Pulmonary artery endothelial cell (primary cell): ENCODE data around the gene NTRK3. TPM values are rescaled to one million over a fixed set of nuclear protein-coding genes. Genes with fewer than 3 reads are reported as not detected.
"Not testable (repeated sequence)": the region's sequence is repeated elsewhere in the genome, so short reads cannot be mapped to it uniquely, and the experiment has no call there.

ENCODE experiments used
- DNase-seq: peaks from one replicate; pipeline ENCODE4 v3.0.0-alpha.2; 2011; ENCODE audit warnings: low read depth, low spot score
- total RNA-seq: library from RNA; depleted of rRNA; stranded (reverse); fragments of >200 nt; gene quantifications from 2 replicates; pipeline ENCODE4 v1.2.3, GENCODE V29; 2014

NTRK3 gene
- total RNA-seq, 1 donor from 2014 or later: not detected

- no peak for DNase-seq
Measured at GRCh38 chr15:87896936-87897335, 359.6 kb downstream of the NTRK3 start.

DNA sequence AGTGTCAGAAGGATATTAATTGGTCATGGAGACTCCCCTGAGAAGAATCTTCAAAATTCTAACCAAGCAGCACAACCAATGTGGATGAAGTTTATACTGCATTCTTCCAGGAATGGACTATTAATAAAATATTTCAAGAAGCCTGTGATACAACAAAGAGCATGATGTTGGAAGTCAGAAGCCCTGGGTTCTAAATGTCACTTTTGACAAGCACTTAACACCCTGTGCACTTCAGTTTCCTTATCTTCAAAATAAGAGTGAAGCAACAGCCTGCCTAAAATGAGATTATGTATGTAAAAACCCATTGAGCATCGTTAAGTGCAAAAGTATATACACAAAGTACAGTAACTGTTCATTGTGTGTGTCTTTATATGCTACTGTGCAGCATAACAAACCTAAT is 369.4 kb downstream of the NTRK3 start:
- DNase-seq: no peak

DNA sequence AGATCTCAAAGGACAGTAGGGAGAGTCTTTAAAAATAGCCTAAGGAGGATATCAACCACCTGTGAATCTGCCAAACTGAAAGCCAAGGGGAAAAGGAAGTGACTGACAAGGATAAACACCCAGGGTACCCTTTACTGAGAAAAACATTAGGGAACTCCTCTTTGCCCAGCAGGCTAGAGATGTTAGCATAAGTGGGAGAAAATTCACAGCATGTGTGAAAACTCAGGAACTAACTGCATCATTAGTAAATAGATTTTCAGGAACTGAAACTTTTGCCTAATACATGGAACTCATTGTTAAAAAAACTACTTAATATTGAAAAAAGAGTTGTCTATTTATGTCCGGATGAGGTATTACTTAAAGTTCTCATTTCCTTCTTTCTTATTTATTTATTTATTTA is 375.5 kb downstream of the NTRK3 start:
- DNase-seq: no peak

- no peak for DNase-seq
Measured at GRCh38 chr15:87877822-87878542, 378.6 kb downstream of the NTRK3 start.

GRCh38 chr15:87877114-87877810 is 379.3 kb downstream of the NTRK3 start:
- DNase-seq: no peak

DNA sequence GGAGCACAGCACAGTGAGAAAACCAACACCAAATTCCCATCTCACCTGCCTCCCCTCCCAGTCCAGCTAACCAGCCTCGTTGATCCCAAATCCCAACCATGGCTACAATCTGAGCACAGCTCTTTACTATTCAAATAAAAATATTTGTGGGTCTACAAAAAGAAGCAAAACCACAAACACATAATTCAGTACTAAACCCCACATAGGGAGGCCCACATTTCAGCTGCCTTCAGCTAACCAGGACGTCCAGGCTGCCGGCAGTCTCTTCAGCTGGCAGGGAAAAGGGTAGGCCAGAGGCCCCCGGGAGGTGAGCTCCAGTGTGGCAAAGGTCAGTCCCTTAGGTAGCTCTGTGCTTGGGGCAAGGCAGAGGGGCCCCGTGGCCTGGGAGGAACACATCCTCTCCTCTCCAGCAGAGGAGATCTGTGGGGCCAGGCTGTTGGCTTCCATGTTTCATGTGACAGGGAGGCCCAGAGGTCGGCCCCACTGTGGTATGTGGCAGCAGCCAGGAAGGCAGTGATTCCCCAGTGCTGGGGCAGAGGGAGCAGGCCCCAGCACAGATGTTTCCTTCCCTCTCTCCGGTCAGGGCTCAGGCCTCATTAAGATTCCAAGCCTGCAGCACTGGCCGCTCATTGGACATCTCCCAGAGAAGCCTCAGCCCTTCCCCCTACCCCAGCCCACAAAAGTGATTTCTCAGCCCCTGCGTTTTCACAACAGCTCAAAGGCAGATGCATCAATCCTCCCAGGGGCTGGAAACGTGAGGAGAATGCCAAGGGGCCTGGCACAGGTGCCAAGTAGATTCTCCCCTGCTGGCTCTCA is 381.4 kb downstream of the NTRK3 start:
- no peak for DNase-seq

GRCh38 chr15:87873516-87873915 is 383.0 kb downstream of the NTRK3 start:
- DNase-seq: no peak

- no peak for DNase-seq
Measured at GRCh38 chr15:87871731-87872320, 384.7 kb downstream of the NTRK3 start.

GRCh38 chr15:87871258-87871681 is 385.3 kb downstream of the NTRK3 start:
- no peak for DNase-seq

DNA sequence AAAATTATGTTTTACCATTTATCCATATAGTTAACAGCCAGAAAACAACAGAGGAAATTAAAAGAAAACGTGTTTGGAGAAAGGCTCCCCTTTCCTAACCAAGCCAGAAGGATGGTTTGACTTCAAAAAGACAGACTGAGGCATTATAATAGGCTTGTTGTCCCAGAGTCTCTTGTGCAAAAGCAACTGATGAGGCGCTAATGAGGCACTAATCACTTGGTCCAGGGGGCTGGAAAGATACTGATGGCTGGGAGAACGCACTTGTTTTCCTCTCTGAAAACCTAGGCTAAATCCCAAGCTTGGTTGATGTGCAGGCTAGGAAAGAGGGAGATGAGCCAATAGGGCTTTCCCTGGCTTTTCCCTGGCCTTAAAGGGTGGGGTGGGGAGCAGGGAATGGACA is 389.6 kb downstream of the NTRK3 start:
- DNase-seq: no peak

DNA sequence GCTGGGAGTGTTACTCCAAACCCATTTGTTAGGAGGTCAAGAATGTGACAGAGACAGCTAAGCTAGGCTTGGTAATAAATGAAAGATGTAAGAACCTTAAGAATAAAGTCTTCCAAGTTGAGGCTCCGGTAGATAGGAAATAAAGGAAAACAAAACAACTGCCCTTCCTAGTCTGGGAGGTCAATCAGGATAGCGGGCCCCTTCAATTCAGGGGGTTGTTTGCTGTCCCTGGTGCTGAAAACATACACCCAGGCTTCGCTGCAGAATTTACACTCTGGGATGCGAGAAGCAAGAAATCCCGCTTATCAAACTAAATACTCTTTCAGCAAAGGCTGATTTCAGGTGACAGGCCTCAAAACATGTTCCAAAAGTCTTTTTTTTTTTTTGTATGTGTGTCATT is 393.4 kb downstream of the NTRK3 start:
- DNase-seq: no peak

DNA sequence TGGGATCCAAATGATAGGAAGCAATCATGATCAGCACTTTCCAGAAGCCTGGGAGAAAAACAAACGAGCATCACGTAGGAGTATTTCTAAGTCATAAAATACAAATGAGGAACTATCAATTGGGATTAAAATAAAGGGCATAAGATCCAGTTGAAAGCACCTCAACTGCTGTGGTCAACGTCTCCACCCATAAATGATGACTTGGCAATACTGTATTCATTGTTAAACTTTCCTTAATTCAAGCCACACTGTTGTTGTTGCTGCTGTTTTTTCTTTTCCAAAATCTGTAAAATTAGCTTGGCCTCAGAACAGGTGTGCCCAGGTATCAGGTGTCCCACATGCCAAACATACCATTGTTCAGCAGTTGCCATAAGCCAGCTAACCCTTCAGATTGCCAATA is 395.8 kb downstream of the NTRK3 start:
- no peak for DNase-seq

DNA sequence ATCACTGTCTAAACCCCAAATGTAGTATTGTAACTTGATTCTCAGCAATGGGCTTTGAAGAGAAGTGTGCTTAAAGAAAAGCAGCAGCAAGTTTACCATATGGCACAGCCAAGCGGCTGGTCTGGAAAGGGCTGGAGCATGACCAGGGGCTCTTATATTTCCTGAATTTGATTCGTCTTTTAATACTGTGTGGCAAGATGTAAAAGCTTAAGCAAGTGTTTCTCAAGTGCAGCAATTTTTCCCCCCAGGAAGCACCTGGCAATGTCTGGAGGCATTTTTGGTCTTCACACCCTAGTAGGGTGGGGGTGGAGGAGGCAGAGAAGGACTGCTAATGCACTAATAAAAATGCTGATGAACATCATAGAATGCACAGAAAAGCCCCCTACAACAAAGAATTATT is 397.9 kb downstream of the NTRK3 start:
- DNase-seq: no peak

GRCh38 chr15:87851497-87851896 is 405.0 kb downstream of the NTRK3 start:
- no peak for DNase-seq

DNA sequence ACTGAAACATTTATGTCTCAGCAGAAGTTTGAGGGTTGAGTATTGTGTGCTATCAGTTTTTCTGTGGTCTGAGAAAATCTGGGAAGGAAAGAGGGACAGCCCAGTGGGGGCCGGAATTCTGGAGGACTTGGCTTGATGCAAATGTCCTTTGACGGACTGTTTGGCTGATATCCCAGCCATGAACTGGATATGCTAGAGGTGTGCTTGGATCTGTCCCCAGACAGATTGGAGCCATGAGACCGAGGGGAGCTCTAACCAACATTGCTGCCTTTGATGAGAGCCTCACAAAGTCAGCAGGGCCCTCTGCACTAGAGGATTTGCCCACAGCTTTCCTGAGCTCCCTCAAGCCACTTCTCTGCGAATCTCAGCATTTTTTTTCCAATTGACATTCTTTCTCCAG is 405.6 kb downstream of the NTRK3 start:
- DNase-seq: no peak

DNA sequence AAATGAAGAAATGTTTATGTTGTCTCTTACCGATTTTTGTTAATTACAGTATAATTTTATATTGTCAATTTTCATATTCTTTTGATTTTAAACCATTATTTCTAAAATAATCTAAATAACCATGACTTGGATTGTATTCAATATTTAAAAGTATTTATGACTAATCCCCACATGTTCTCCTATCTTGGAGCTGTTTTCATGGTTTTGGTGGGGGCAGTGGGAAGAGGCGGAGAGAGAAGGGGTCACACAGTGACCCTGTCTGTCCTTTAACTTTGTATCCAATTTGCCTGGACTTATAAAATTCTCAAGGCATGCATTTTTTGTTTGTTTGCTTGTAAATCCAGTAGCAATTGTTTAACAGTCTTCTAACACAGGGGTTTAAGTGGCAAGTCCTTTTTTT is 407.4 kb downstream of the NTRK3 start:
- no peak for DNase-seq

DNA sequence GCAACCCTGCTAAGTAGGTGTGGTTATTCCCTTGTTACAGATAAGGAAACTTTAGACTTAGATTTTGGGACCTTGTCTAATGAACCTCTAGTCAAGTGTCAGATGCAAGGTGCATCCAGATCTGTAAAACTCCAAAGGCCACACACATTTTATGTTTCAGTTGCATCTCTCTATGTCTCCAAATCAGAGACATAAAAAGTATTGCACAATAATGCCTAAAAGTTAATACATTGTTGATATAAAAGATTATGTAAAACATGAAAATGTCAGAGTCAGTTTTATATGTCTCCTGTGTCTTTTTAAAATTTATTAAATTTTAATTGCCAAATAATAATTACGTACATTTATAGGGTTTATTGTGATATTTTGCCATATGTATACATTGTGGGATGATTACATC is 408.5 kb downstream of the NTRK3 start:
- DNase-seq: no peak

GRCh38 chr15:87846746-87847145 is 409.8 kb downstream of the NTRK3 start:
- no peak for DNase-seq

GRCh38 chr15:87843312-87843711 is 413.2 kb downstream of the NTRK3 start:
- no peak for DNase-seq

GRCh38 chr15:87841426-87841998 is 415.0 kb downstream of the NTRK3 start:
- no peak for DNase-seq

- not testable (repeated sequence) for DNase-seq
Measured at GRCh38 chr15:87835830-87836229, 420.7 kb downstream of the NTRK3 start.

- DNase-seq: not testable (repeated sequence)
Measured at GRCh38 chr15:87833333-87833732, 423.2 kb downstream of the NTRK3 start.
